HL-60 (cell line): Measurements from ENCODE around the gene CXCL6.

Experiments used
- DNase-seq, 2 experiments: peaks; one replicate each; pipeline ENCODE4 v3.0.0-alpha.2; 2010 to 2020; ENCODE audit warnings: low read depth in 1 of 2, low spot score in 1 of 2
- H3K27ac ChIP-seq: fragments of 250-450 bp; sonication (Bioruptor Pico); replicated peaks from 2 replicates; pipeline ENCODE4 v1.5.1; 2020; ENCODE audit warnings: mild to moderate bottlenecking, moderate library complexity
- H3K27me3 ChIP-seq: fragments of 250-450 bp; sonication (Bioruptor Pico); 2 replicates; pipeline ENCODE4 v1.5.1; 2021; ENCODE audit warnings: mild to moderate bottlenecking, moderate library complexity; ENCODE audit not compliant: insufficient read depth, poor library complexity, severe bottlenecking
- H3K4me3 ChIP-seq: replicated peaks from 2 replicates; pipeline ENCODE4 v1.5.1; 2011; ENCODE audit warnings: mild to moderate bottlenecking, control low read depth, low read length; ENCODE audit not compliant: insufficient read depth
- GABPA ChIP-seq: IDR thresholded peaks from 2 replicates; pipeline ENCODE4 v1.6.1; 2012; ENCODE audit warnings: low read depth
- POLR2AphosphoS5 ChIP-seq: IDR thresholded peaks from 2 replicates; pipeline ENCODE4 v1.6.1; 2012; ENCODE audit warnings: low read depth
- SPI1 ChIP-seq: IDR thresholded peaks from 2 replicates; pipeline ENCODE4 v1.6.1; 2012; ENCODE audit warnings: low read depth, mild to moderate bottlenecking, borderline replicate concordance
- TF ChIP-seq, protein P1 (sequence below): IDR thresholded peaks from 2 replicates; pipeline ENCODE4 v1.6.1; 2012; ENCODE audit warnings: low read depth; ENCODE audit not compliant: insufficient replicate concordance
- TF ChIP-seq, protein P2 (sequence below): IDR thresholded peaks from one replicate; pipeline ENCODE4 v1.5.1; 2011; ENCODE audit warnings: low read length, control low read depth, inconsistent platforms; ENCODE audit not compliant: insufficient read depth

Gene CXCL6

DNA sequence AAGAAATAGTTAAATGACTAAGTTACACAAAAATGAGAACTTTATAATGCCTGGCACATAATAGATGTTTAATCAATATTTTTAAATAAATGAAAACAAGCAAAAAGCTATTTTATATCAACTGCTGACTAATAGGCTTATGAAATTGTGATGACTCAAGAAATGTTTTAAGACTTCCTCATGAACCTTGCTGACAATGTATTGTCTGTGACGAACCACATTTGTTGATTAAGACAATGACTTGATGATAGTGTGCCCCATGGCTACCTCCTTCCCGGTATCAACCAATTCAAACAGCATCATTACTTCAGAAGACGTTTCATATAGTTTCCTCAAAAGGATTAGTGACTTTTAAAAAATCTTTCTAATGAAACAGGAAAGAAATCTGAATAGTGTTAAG, 7.9 kb downstream of the CXCL6 start:
- no peaks in the 10 kb centered on the region for H3K27me3 ChIP-seq
- peak in 1 of 2 experiments; percentile 78 for DNase-seq
- peak overlapping the region; percentile 60 for H3K27ac ChIP-seq

DNA sequence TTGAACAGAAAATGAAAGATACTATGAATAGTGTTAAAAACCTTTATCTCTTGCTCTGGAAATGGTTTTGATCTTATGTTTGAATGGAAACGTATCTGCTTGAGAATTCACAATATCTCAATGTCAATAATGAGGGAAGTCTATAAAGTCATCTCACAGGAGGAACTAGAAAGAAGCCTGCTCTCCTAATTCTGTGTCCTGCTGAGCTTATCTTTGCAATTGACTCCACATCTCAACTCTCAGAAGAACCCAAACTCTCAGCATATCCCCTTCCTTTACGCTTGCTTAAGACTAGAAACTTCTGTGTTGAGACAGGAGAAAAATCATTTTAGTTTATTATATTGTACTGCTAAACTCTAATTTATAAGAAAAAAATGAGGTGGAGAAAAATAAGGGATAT, 8.3 kb downstream of the CXCL6 start:
- Histone ChIP-seq H3K27ac (peak overlapping the region; percentile 60), H3K4me3 (no peak overlapping the region), H3K27me3 (no peaks in the 10 kb centered on the region)
- TF ChIP-seq SPI1 (no peak), GABPA (no peak), POLR2AphosphoS5 (no peak)
- TF ChIP-seq, protein P1, sequence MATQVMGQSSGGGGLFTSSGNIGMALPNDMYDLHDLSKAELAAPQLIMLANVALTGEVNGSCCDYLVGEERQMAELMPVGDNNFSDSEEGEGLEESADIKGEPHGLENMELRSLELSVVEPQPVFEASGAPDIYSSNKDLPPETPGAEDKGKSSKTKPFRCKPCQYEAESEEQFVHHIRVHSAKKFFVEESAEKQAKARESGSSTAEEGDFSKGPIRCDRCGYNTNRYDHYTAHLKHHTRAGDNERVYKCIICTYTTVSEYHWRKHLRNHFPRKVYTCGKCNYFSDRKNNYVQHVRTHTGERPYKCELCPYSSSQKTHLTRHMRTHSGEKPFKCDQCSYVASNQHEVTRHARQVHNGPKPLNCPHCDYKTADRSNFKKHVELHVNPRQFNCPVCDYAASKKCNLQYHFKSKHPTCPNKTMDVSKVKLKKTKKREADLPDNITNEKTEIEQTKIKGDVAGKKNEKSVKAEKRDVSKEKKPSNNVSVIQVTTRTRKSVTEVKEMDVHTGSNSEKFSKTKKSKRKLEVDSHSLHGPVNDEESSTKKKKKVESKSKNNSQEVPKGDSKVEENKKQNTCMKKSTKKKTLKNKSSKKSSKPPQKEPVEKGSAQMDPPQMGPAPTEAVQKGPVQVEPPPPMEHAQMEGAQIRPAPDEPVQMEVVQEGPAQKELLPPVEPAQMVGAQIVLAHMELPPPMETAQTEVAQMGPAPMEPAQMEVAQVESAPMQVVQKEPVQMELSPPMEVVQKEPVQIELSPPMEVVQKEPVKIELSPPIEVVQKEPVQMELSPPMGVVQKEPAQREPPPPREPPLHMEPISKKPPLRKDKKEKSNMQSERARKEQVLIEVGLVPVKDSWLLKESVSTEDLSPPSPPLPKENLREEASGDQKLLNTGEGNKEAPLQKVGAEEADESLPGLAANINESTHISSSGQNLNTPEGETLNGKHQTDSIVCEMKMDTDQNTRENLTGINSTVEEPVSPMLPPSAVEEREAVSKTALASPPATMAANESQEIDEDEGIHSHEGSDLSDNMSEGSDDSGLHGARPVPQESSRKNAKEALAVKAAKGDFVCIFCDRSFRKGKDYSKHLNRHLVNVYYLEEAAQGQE, result no peak
- TF ChIP-seq, protein P2, sequence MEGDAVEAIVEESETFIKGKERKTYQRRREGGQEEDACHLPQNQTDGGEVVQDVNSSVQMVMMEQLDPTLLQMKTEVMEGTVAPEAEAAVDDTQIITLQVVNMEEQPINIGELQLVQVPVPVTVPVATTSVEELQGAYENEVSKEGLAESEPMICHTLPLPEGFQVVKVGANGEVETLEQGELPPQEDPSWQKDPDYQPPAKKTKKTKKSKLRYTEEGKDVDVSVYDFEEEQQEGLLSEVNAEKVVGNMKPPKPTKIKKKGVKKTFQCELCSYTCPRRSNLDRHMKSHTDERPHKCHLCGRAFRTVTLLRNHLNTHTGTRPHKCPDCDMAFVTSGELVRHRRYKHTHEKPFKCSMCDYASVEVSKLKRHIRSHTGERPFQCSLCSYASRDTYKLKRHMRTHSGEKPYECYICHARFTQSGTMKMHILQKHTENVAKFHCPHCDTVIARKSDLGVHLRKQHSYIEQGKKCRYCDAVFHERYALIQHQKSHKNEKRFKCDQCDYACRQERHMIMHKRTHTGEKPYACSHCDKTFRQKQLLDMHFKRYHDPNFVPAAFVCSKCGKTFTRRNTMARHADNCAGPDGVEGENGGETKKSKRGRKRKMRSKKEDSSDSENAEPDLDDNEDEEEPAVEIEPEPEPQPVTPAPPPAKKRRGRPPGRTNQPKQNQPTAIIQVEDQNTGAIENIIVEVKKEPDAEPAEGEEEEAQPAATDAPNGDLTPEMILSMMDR, result no peak
- no peak for DNase-seq

More for the DNA sequence above, 7.9 kb downstream of the CXCL6 start:
- TF ChIP-seq SPI1, result peak; percentile 68
- TF ChIP-seq, protein P1, result no peak
- H3K4me3 ChIP-seq, result no peak overlapping the region

DNA sequence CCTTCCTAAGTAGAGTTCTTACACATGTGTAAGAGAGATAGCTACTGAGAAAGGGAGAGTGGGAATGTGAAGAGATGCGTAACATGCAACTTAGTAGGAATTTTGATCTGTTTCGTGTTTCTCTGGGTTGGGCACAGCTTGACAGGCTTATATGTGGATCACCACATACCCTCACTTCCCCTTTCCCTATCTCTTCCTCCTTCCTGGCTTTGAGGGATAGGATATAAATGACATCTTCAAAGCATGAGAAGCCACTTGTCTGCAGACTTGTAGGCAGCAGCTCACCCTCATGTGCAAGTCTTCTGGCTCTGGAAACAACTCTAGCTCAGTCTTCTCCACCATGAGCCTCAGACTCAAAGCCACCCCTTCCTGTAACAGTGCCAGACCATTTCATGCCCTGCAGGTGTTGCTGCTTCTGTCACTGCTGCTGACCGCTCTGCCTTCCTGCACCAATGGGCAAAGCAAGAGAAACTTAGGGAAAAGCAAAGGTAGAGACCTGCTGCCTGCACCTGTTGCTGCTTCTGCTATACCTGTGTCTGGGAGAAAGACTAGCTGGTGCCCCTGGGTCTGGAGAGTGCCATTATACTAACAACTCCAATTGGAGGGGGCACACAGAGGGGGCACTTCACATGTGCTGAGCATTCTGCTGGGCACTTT, 11.2 kb downstream of the CXCL6 start:
- no peak for TF ChIP-seq GABPA
- peak; percentile 97 for TF ChIP-seq SPI1
- Histone ChIP-seq H3K27me3 (no peaks in the 10 kb centered on the region), H3K4me3 (no peak overlapping the region), H3K27ac (peak overlapping the region; percentile 12; the same call in 1 of the 2 replicates)
- DNase-seq, result peak in 1 of 2 experiments; percentile 49

DNA sequence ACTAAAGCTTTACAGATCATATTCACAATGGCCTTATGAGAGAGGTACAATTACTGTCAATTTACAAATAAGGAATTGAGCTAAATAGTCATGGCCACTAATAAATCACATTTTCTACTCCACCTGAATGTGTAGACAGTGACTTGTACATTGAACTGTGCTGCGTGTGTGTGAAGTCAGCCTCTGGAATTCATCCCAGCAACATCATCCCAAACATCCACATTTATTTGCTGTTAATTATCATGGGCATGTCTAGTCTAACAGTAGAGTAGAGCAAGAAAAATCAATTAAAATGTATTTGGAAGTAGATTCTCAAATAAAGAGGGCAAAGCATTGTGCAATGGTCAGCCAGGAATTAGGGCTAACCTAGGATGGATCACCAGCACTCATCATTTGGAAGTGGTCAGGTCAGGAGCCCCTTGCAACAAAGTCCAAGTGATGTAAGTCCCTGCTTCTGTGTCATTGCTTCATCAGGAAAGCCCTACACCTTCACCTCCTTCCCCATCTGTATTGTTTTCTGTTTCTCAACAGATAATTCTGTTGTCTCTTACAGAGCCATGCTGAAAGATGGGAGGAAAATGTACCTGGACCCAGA, 11.8 kb downstream of the CXCL6 start:
- H3K27me3 ChIP-seq, result no peaks in the 10 kb centered on the region
- TF ChIP-seq SPI1 (no peak), POLR2AphosphoS5 (no peak)
- TF ChIP-seq, protein P2, result no peak
- TF ChIP-seq, protein P1, result no peak
- H3K4me3 ChIP-seq, result no peak overlapping the region
- no peak overlapping the region for H3K27ac ChIP-seq
- DNase-seq, result peak in 1 of 2 experiments; percentile 67
